ENCODE measurements around the gene CENPT. TPM values are rescaled to one million over a fixed set of nuclear protein-coding genes. Genes with fewer than 3 reads are reported as not detected.
A peak's percentile ranks its signal among the peaks of the same experiment; 100 is the strongest.
"Not testable (repeated sequence)": the region's sequence is repeated elsewhere in the genome, so short reads cannot be mapped to it uniquely, and the experiment has no call there.

CENPT gene
- total RNA-seq, 2 experiments from 2014 or later: 43.7 to 45.8 TPM

GRCh38 chr16:67844497-67844896, 3.0 kb downstream of the CENPT start:
- H3K4me1 Mint-ChIP-seq (ENCODE audit: low read depth): peaks cover 48% of the 10 kb centered on the region
- peak overlapping the region; percentile 89 for H3K4me3 Mint-ChIP-seq
- no peak for DNase-seq
- CTCF ChIA-PET: interaction anchor here (0.6 to 4.2 kb wide), 11 partner anchors 11 to 1855 kb away, joined by 3 to 35 read pairs (median 3); no protein-coding TSS in a partner anchor
- intact Hi-C loops (cut with micrococcal nuclease): loop anchor here (5.0 kb wide), 1 partner anchor 597 kb away; the partner anchor contains the start of genes FHOD1 and SLC9A5
- H3K27ac Mint-ChIP-seq: peak overlapping the region; percentile 92
- H3K27me3 Mint-ChIP-seq (ENCODE audit: low read depth): no peaks in the 10 kb centered on the region
- H3K9me3 Mint-ChIP-seq: no peaks in the 10 kb centered on the region
- peaks cover 6% of the 10 kb centered on the region for H3K36me3 Mint-ChIP-seq (ENCODE audit: low read depth)

GRCh38 chr16:67843343-67843765, 4.1 kb downstream of the CENPT start:
- H3K27me3 Mint-ChIP-seq (ENCODE audit: low read depth): no peaks in the 10 kb centered on the region
- H3K4me1 Mint-ChIP-seq (ENCODE audit: low read depth): peaks cover 41% of the 10 kb centered on the region
- H3K9me3 Mint-ChIP-seq: no peaks in the 10 kb centered on the region
- H3K27ac Mint-ChIP-seq: peak overlapping the region; percentile 87
- DNase-seq: no peak
- CTCF ChIA-PET: interaction anchor here (0.6 to 4.2 kb wide), 8 partner anchors 10 to 296 kb away, joined by 3 to 35 read pairs (median 3); no protein-coding TSS in a partner anchor
- peak overlapping the region; percentile 89 for H3K4me3 Mint-ChIP-seq
- H3K36me3 Mint-ChIP-seq (ENCODE audit: low read depth): peaks cover 4% of the 10 kb centered on the region
- intact Hi-C loops (cut with micrococcal nuclease): loop anchor here (2.0 to 5.0 kb wide), 3 partner anchors 75 to 596 kb away; partner anchors contain the start of genes FHOD1, GFOD2 and SLC9A5

- Mint-ChIP-seq H3K4me1 (ENCODE audit: low read depth) (peaks cover 35% of the 10 kb centered on the region), H3K27ac (peak overlapping the region; percentile 87), H3K27me3 (ENCODE audit: low read depth) (no peaks in the 10 kb centered on the region), H3K9me3 (no peaks in the 10 kb centered on the region), H3K4me3 (peak overlapping the region; percentile 89), H3K36me3 (ENCODE audit: low read depth) (peaks cover 4% of the 10 kb centered on the region)
- intact Hi-C loops (cut with micrococcal nuclease): loop anchor here (1.0 to 5.0 kb wide), 9 partner anchors 9 to 615 kb away; partner anchors contain the start of genes CTCF, FHOD1, GFOD2 and RANBP10
- DNase-seq: peak; percentile 71
- CTCF ChIA-PET: interaction anchor here (0.7 to 4.2 kb wide), 6 partner anchors 9 to 295 kb away, joined by 3 to 35 read pairs (median 3); no protein-coding TSS in a partner anchor
Observed at GRCh38 chr16:67842509-67843342, 4.8 kb downstream of the CENPT start.

GRCh38 chr16:67841816-67842508, 5.5 kb downstream of the CENPT start, which contains the start of gene THAP11:
Gene THAP11, plus strand, starts transcription at chr16:67842320. Its CDS starts 235 bp downstream, at chr16:67842555.
- Mint-ChIP-seq H3K4me3 (peak within 1 kb of the TSS; percentile 91), H3K27ac (peak within 1 kb of the TSS; percentile 98), H3K4me1 (ENCODE audit: low read depth) (peaks cover 33% of the 10 kb centered on the region), H3K36me3 (ENCODE audit: low read depth) (peaks cover 4% of the 10 kb centered on the region), H3K27me3 (ENCODE audit: low read depth) (no peaks in the 10 kb centered on the region), H3K9me3 (no peaks in the 10 kb centered on the region)
- CTCF ChIA-PET: interaction anchor here (1.2 to 1.5 kb wide), 2 partner anchors 26 to 27 kb away, joined by 3 to 7 read pairs; no protein-coding TSS in a partner anchor
- intact Hi-C loops (cut with micrococcal nuclease): loop anchor here (1.0 to 5.0 kb wide), 9 partner anchors 9 to 615 kb away; partner anchors contain the start of genes CTCF, FHOD1, GFOD2 and RANBP10
- peak; percentile 97 for DNase-seq

DNA sequence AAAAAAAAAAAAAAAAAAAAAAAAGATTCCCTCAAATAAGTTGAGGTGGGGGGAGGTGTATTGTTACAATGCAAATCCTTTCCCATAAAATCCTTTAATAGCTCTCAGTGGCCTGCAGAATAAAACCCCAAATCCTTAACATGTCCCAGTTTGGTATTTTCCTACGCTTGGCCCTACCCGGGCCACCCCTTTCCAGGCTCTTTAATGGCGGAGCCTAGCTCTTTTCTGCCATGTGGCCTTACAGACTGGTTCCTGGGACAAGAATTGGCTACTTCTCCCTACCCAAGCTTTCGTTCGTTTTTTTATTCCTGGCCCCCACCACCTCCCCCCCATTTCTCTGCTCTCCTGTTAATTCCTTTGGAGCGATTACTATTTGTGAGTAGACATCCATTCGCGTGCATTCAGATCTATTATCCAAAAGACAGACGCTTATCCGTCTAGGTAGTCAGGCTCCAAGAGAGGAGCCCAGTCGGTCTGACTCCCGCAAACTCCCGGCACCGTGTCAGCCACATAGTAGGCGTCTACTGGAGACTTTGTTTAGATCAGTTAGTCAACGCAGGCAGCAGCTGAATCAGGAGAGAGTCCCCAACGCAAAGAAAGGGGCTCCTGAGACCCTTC, 6.2 kb downstream of the CENPT start:
- peaks cover 4% of the 10 kb centered on the region for H3K36me3 Mint-ChIP-seq (ENCODE audit: low read depth)
- H3K27ac Mint-ChIP-seq: peak overlapping the region; percentile 98
- peak overlapping the region; percentile 91 for H3K4me3 Mint-ChIP-seq
- H3K9me3 Mint-ChIP-seq: no peaks in the 10 kb centered on the region
- H3K27me3 Mint-ChIP-seq (ENCODE audit: low read depth): no peaks in the 10 kb centered on the region
- no peak for DNase-seq
- intact Hi-C loops (cut with micrococcal nuclease): loop anchor here (5.0 kb wide), 1 partner anchor 594 kb away; the partner anchor contains the start of genes FHOD1 and SLC9A5
- CTCF ChIA-PET: interaction anchor here (0.6 to 1.5 kb wide), 5 partner anchors 25 to 239 kb away, joined by 3 to 7 read pairs (median 3); no protein-coding TSS in a partner anchor
- H3K4me1 Mint-ChIP-seq (ENCODE audit: low read depth): peaks cover 33% of the 10 kb centered on the region

DNA sequence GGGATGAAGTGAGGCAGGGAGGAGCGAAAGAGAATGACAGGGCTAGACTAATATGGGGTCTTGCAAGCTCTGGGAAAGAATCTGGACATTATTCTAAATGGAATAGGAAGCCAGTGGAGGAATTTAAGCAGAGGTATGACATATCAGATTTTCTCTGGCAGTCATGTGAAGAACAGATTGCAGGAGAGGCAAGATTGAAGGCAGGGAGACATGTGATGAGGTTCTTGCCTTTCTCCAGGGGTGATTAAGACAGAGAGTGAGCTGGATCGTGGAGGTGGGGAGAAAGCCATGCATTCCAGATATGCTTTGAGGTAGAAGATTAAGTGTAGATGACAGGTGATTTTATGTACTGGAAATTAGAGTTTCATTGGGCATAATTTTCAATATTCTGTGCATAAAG, 9.7 kb downstream of the CENPT start:
- Mint-ChIP-seq H3K36me3 (ENCODE audit: low read depth) (no peaks in the 10 kb centered on the region), H3K9me3 (no peaks in the 10 kb centered on the region), H3K4me1 (ENCODE audit: low read depth) (peaks cover 8% of the 10 kb centered on the region), H3K27ac (no peak overlapping the region), H3K4me3 (no peak overlapping the region), H3K27me3 (ENCODE audit: low read depth) (no peaks in the 10 kb centered on the region)
- no peak for DNase-seq
- CTCF ChIA-PET: interaction anchor here (1.6 to 8.6 kb wide), 2 partner anchors 22 to 46 kb away, joined by 4 to 58 read pairs; partner anchors contain the start of gene NRN1L
- intact Hi-C loops (cut with micrococcal nuclease): no loop called here

- peaks cover 10% of the 10 kb centered on the region for H3K4me1 Mint-ChIP-seq (ENCODE audit: low read depth)
- DNase-seq; H3K9me3 Mint-ChIP-seq; H3K4me3 Mint-ChIP-seq; H3K27me3 Mint-ChIP-seq (ENCODE audit: low read depth); intact Hi-C loops (cut with micrococcal nuclease); H3K36me3 Mint-ChIP-seq (ENCODE audit: low read depth); H3K27ac Mint-ChIP-seq: not testable (repeated sequence)
- CTCF ChIA-PET: interaction anchor here (0.6 to 8.6 kb wide), 6 partner anchors 8 to 316 kb away, joined by 3 to 58 read pairs (median 4); partner anchors contain the start of gene NRN1L
Observed at GRCh38 chr16:67837190-67837589, 10.3 kb downstream of the CENPT start.

DNA sequence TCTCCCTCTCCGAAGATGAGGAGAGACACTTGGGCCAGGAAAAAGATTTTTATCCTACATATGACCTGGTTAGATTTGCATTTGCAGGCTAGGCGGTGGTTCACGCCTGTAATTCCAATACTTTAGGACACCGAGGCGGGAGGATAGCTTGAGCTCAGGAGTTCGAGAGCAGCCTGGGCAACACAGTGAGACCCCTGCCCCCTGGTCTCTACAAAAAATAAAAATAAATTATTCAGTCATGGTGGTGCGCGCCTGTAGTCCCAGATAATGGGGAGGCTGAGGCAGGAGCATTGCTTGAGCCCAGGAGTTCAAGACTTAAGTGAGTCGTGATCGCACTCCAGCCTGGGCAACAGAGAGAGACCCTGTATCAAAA, 13.3 kb downstream of the CENPT start:
- H3K27me3 Mint-ChIP-seq (ENCODE audit: low read depth): no peaks in the 10 kb centered on the region
- no peak for DNase-seq
- peaks cover 5% of the 10 kb centered on the region for H3K36me3 Mint-ChIP-seq (ENCODE audit: low read depth)
- no peaks in the 10 kb centered on the region for H3K9me3 Mint-ChIP-seq
- no peak overlapping the region for H3K27ac Mint-ChIP-seq
- H3K4me1 Mint-ChIP-seq (ENCODE audit: low read depth): peaks cover 6% of the 10 kb centered on the region
- CTCF ChIA-PET: interaction anchor here (0.5 to 8.6 kb wide), 4 partner anchors 9 to 618 kb away, joined by 3 to 58 read pairs (median 4); no protein-coding TSS in a partner anchor
- H3K4me3 Mint-ChIP-seq: peak overlapping the region; percentile 86
- intact Hi-C loops (cut with micrococcal nuclease): no loop called here

DNA sequence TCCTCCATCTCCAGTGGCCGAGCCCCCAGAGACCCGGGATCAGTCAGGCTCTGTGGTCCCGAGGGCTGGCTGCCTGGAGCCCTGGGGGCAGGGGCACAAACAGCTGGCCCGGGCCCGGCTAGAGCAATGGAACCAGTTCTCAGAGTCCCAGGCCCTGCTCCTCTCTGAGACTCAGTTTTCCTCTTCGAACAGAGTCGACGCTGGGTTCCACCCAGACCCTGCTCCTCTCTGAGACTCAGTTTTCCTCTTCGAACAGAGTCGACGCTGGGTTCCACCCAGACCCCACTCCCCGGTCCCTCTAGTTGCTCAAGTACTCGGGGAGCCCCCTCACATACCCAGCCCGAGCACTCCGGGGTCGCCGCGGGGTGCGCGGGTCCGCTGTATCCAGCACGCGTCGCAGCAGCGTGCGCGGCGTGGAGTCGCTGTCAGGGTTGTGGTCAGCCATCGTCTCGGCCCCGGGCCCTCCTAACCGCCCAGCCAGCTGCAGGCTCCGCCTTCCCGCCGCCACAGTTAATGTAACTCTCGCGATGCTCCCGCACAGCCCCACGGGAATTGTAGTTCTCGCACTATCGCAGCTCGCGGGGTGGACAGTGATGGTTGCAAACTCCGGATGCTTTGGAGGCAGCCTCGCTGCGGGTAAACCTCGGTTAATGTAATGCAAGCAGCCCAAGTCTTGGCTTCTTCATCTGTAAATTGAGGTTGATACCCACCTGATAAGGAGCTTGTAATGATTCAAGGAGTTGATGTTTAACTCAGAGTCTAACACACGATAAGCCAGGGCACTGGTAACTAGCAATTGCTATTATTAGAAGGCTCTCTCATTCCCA, 13.9 kb downstream of the CENPT start:
- H3K27me3 Mint-ChIP-seq (ENCODE audit: low read depth): no peaks in the 10 kb centered on the region
- intact Hi-C loops (cut with micrococcal nuclease): loop anchor here (1.0 kb wide), 4 partner anchors 9 to 27 kb away; partner anchors contain the start of genes NUTF2, RANBP10, THAP11 and TSNAXIP1
- CTCF ChIA-PET: interaction anchor here (0.7 to 8.6 kb wide), 5 partner anchors 10 to 59 kb away, joined by 3 to 58 read pairs (median 4); partner anchors contain the start of gene PSKH1
- H3K4me1 Mint-ChIP-seq (ENCODE audit: low read depth): peaks cover 6% of the 10 kb centered on the region
- peak; percentile 98 for DNase-seq
- H3K4me3 Mint-ChIP-seq: peak overlapping the region; percentile 86
- no peak overlapping the region for H3K27ac Mint-ChIP-seq
- H3K9me3 Mint-ChIP-seq: no peaks in the 10 kb centered on the region
- H3K36me3 Mint-ChIP-seq (ENCODE audit: low read depth): peaks cover 5% of the 10 kb centered on the region

DNA sequence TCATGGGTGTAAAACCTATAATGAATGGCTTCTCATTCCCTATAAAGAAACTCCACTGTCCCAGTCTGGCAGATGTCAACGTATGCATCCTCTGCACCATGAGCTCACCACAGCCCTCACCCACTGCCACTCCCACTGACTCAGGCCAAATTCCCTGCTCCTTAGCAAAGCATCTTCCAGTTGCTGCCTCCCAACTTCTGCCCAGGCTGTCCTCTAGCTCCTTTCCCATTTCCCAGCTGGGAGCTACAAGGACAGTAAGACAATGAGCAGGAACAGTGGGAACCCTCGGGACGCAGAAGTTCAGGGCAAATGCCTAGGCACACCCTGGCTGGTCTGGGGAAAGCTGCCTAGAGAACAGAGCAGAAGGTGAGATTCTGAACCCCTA, 14.5 kb downstream of the CENPT start:
- no peaks in the 10 kb centered on the region for H3K27me3 Mint-ChIP-seq (ENCODE audit: low read depth)
- H3K9me3 Mint-ChIP-seq: no peaks in the 10 kb centered on the region
- CTCF ChIA-PET: interaction anchor here (0.6 to 8.6 kb wide), 5 partner anchors 10 to 60 kb away, joined by 3 to 58 read pairs (median 3); partner anchors contain the start of gene PSKH1

More for the DNA sequence above, 14.5 kb downstream of the CENPT start:
- no peak for DNase-seq
- H3K4me3 Mint-ChIP-seq: peak overlapping the region; percentile 86
- H3K27ac Mint-ChIP-seq: no peak overlapping the region
- peaks cover 5% of the 10 kb centered on the region for H3K36me3 Mint-ChIP-seq (ENCODE audit: low read depth)
- intact Hi-C loops (cut with micrococcal nuclease): loop anchor here (1.0 kb wide), 4 partner anchors 9 to 27 kb away; partner anchors contain the start of genes NUTF2, RANBP10, THAP11 and TSNAXIP1
- peaks cover 6% of the 10 kb centered on the region for H3K4me1 Mint-ChIP-seq (ENCODE audit: low read depth)
